ENCODE measurements around the gene AK2.

AK2 gene

GRCh38 chr1:32969566-32969965 lies 67.1 kb downstream of the AK2 start:
- DNase-seq: no peak

GRCh38 chr1:32967888-32968568 lies 68.7 kb downstream of the AK2 start:
- no peak for DNase-seq

GRCh38 chr1:32966900-32967299 lies 69.8 kb downstream of the AK2 start:
- DNase-seq: no peak

GRCh38 chr1:32965251-32965747 lies 71.4 kb downstream of the AK2 start:
- DNase-seq: no peak

GRCh38 chr1:32964461-32965250 lies 72.0 kb downstream of the AK2 start, which contains the start of gene RNF19B:
TSS of gene RNF19B (minus strand) at chr1:32964809. CDS start at chr1:32964685, 124 bp downstream.
- DNase-seq: peak; percentile 75 to 94 (median 90)

GRCh38 chr1:32963746-32964460 lies 72.8 kb downstream of the AK2 start:
- DNase-seq: peak in 8 of 14 donors; percentile 11 to 53 (median 38)

GRCh38 chr1:32962248-32962896 lies 74.3 kb downstream of the AK2 start:
- DNase-seq: no peak

GRCh38 chr1:32960819-32961355 lies 75.8 kb downstream of the AK2 start:
- no peak for DNase-seq

GRCh38 chr1:32960342-32960741 lies 76.3 kb downstream of the AK2 start:
- no peak for DNase-seq

GRCh38 chr1:32958827-32959226 lies 77.9 kb downstream of the AK2 start:
- DNase-seq: no peak

Measured in C1 segment of cervical spinal cord (tissue), 14 donors.